Measurements from ENCODE around the gene CNTROB.

DNA sequence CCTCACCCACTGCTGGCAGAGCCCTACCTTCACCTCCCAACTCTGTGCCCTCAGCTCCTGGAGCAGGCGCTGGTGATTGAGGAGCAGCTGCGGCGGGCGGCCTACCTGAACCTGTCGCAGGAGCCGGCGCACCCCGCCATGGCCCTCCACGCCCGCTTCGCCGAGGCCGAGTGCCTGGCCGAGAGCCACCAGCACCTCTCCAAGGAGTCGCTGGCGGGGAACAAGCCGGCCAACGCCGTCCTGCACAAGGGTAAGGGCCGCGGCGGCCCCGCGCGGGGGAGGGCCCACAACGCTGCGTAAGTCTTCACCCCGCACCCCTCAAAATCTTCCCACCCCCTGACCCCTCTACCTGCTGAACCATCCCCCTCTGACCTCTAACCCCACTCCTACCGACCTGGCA is 22.9 kb upstream of the CNTROB start:
- TF ChIP-seq POLR2A (IDR thresholded peaks at IDR 0.05; ENCODE audit: low read depth, low read length) = no peak
- no peak for TF ChIP-seq CTCF (conservative IDR thresholded peaks at IDR 0.05; ENCODE audit: low read depth, low read length)
- TF ChIP-seq RCOR1 (IDR thresholded peaks at IDR 0.05; ENCODE audit: insufficient replicate concordance, low read length) = no peak
- TF ChIP-seq CEBPB (IDR thresholded peaks at IDR 0.05; ENCODE audit: low read depth, low read length) = no peak
- no peak for TF ChIP-seq MAZ (IDR thresholded peaks at IDR 0.05; ENCODE audit: borderline replicate concordance, low read depth, low read length)
- no peak for TF ChIP-seq MXI1 (IDR thresholded peaks at IDR 0.05; ENCODE audit: borderline replicate concordance, low read depth, low read length)
- TF ChIP-seq RAD21 (IDR thresholded peaks at IDR 0.05; ENCODE audit: low read length) = no peak
- TF ChIP-seq SMC3 (IDR thresholded peaks at IDR 0.05; ENCODE audit: low read depth, low read length) = no peak
- no peak for TF ChIP-seq BHLHE40 (IDR thresholded peaks at IDR 0.05; ENCODE audit: low read depth, low read length)
- no peak for TF ChIP-seq USF2 (IDR thresholded peaks at IDR 0.05; ENCODE audit: low read depth, low read length)
- no peak for TF ChIP-seq FOS (IDR thresholded peaks at IDR 0.05; ENCODE audit: low read depth, low read length)
- TF ChIP-seq MAFK (IDR thresholded peaks at IDR 0.05; ENCODE audit: low read depth, low read length) = no peak
